ENCODE results near the gene KDM5C. TPM values are rescaled to one million over a fixed set of nuclear protein-coding genes. Genes with fewer than 3 reads are reported as not detected.

KDM5C gene
- total RNA-seq, 1 donor from 2014 or later: 123 TPM

GRCh38 chrX:53262189-53262917, 37.3 kb upstream of the KDM5C start:
- DNase-seq (ENCODE audit: extremely low spot score in 2 of 2): no peak
- Histone ChIP-seq H3K27ac (no peak overlapping the region), H3K36me3 (no peaks in the 10 kb centered on the region), H3K4me3 (no peak overlapping the region), H3K27me3 (no peaks in the 10 kb centered on the region), H3K9me3 (no peaks in the 10 kb centered on the region), H3K4me1 (peaks cover 11% of the 10 kb centered on the region)
- intact Hi-C loops (cut with DNase I): no loop called here
- TF ChIP-seq POLR2AphosphoS5 (IDR thresholded peaks at IDR 0.05; ENCODE audit: insufficient read depth in 1 of 2, low read depth in 1 of 2) (no peak), POLR2A (IDR thresholded peaks at IDR 0.05) (no peak), CTCF (IDR thresholded peaks at IDR 0.05) (no peak)

GRCh38 chrX:53261355-53261972, 36.5 kb upstream of the KDM5C start:
- TF ChIP-seq CTCF (IDR thresholded peaks at IDR 0.05): no peak
- H3K9me3 ChIP-seq: no peaks in the 10 kb centered on the region
- intact Hi-C loops (cut with DNase I): no loop called here
- H3K36me3 ChIP-seq: no peaks in the 10 kb centered on the region
- H3K27ac ChIP-seq: no peak overlapping the region
- H3K4me1 ChIP-seq: peaks cover 8% of the 10 kb centered on the region
- no peak overlapping the region for H3K4me3 ChIP-seq
- no peaks in the 10 kb centered on the region for H3K27me3 ChIP-seq
- no peak for DNase-seq (ENCODE audit: extremely low spot score in 2 of 2)

- intact Hi-C loops (cut with DNase I): no loop called here
- H3K36me3 ChIP-seq: no peaks in the 10 kb centered on the region
- H3K27me3 ChIP-seq: no peaks in the 10 kb centered on the region
- H3K9me3 ChIP-seq: no peaks in the 10 kb centered on the region
- TF ChIP-seq POLR2AphosphoS5 (IDR thresholded peaks at IDR 0.05; ENCODE audit: insufficient read depth in 1 of 2, low read depth in 1 of 2): no peak
- no peak for TF ChIP-seq CTCF (IDR thresholded peaks at IDR 0.05)
- TF ChIP-seq POLR2A (IDR thresholded peaks at IDR 0.05): no peak
- no peak overlapping the region for H3K27ac ChIP-seq
- H3K4me1 ChIP-seq: peaks cover 2% of the 10 kb centered on the region
- no peak for DNase-seq (ENCODE audit: extremely low spot score in 2 of 2)
- no peak overlapping the region for H3K4me3 ChIP-seq
Measured at GRCh38 chrX:53260836-53261235, 35.8 kb upstream of the KDM5C start.

GRCh38 chrX:53257670-53258423, 32.8 kb upstream of the KDM5C start:
- Histone ChIP-seq H3K4me3 (no peak overlapping the region), H3K9me3 (no peaks in the 10 kb centered on the region), H3K36me3 (no peaks in the 10 kb centered on the region), H3K27ac (no peak overlapping the region), H3K4me1 (no peaks in the 10 kb centered on the region), H3K27me3 (no peaks in the 10 kb centered on the region)
- intact Hi-C loops (cut with DNase I): no loop called here
- TF ChIP-seq CTCF (IDR thresholded peaks at IDR 0.05) (no peak), POLR2AphosphoS5 (IDR thresholded peaks at IDR 0.05; ENCODE audit: insufficient read depth in 1 of 2, low read depth in 1 of 2) (no peak), POLR2A (IDR thresholded peaks at IDR 0.05) (no peak)
- DNase-seq (ENCODE audit: extremely low spot score in 2 of 2): no peak

GRCh38 chrX:53257166-53257565, 32.2 kb upstream of the KDM5C start:
- no peak for DNase-seq (ENCODE audit: extremely low spot score in 2 of 2)
- no peak for TF ChIP-seq POLR2AphosphoS5 (IDR thresholded peaks at IDR 0.05; ENCODE audit: insufficient read depth in 1 of 2, low read depth in 1 of 2)
- no peak for TF ChIP-seq CTCF (IDR thresholded peaks at IDR 0.05)
- no peak for TF ChIP-seq POLR2A (IDR thresholded peaks at IDR 0.05)
- intact Hi-C loops (cut with DNase I): no loop called here
- Histone ChIP-seq H3K36me3 (no peaks in the 10 kb centered on the region), H3K4me1 (no peaks in the 10 kb centered on the region), H3K27ac (no peak overlapping the region), H3K4me3 (no peak overlapping the region), H3K9me3 (no peaks in the 10 kb centered on the region), H3K27me3 (no peaks in the 10 kb centered on the region)
